Suprapubic skin (tissue), 4 donors: ENCODE measurements around the gene SLC39A10.

Source experiments
- POLR2A ChIP-seq, 2 donors: fragments of 450-650 bp; IDR thresholded peaks; one replicate each; pipeline ENCODE4 v1.6.1; 2017; ENCODE audit warnings: antibody characterized with exemption in 2 of 2, mild to moderate bottlenecking in 2 of 2, moderate library complexity in 2 of 2
- POLR2AphosphoS5 ChIP-seq, 3 donors: sonication (generic); formaldehyde crosslinking; IDR thresholded peaks; one replicate each; pipeline ENCODE4 v1.6.1; 2017; ENCODE audit warnings: antibody characterized with exemption in 3 of 3
- TF ChIP-seq, protein P1 (sequence below), 2 donors: fragments of 200-600 bp in 1 of 2; fragments of 450-650 bp in 1 of 2; sonication (generic) in 1 of 2; IDR thresholded peaks; one replicate each; pipeline ENCODE4 v1.5.1; 2016 to 2019; ENCODE audit warnings: antibody characterized with exemption in 2 of 2, mild to moderate bottlenecking in 1 of 2, moderate library complexity in 1 of 2

DNA sequence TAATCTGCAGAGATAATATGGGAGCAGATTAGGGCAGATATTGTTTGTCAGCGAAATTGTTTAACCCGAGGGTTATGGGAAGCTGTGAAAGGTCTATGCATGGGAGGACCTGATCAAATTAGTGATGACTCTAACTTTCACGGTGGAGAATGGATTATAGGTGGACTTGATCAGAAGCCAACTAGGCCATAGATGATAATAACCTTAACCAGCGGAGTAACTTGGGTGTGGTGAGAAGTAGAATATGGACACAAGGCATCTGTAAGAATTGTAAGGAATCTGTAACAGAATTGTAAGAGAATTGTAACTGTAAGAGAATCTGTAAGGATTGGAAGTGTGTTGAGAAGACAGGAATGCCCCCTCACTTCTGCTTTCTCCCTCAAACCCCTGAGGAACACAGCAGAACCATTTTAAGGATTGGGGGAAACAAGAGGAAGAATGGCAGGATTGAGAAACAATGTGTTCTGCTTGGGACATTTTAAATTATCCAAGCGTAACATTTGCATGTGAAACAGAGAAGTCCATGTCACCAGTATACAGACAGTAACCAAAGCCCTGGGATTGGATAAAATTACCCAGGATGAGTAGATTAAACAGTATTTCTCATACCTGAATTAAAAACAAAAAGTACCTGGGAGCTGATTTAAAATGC, 14.9 kb upstream of the SLC39A10 start:
- TF ChIP-seq POLR2AphosphoS5 (IDR thresholded peaks at IDR 0.05), result no peak
- TF ChIP-seq, protein P1, sequence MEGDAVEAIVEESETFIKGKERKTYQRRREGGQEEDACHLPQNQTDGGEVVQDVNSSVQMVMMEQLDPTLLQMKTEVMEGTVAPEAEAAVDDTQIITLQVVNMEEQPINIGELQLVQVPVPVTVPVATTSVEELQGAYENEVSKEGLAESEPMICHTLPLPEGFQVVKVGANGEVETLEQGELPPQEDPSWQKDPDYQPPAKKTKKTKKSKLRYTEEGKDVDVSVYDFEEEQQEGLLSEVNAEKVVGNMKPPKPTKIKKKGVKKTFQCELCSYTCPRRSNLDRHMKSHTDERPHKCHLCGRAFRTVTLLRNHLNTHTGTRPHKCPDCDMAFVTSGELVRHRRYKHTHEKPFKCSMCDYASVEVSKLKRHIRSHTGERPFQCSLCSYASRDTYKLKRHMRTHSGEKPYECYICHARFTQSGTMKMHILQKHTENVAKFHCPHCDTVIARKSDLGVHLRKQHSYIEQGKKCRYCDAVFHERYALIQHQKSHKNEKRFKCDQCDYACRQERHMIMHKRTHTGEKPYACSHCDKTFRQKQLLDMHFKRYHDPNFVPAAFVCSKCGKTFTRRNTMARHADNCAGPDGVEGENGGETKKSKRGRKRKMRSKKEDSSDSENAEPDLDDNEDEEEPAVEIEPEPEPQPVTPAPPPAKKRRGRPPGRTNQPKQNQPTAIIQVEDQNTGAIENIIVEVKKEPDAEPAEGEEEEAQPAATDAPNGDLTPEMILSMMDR (IDR thresholded peaks at IDR 0.05), result no peak
- TF ChIP-seq POLR2A (IDR thresholded peaks at IDR 0.05), result no peak
